ENCODE data around the gene COA8.

Gene COA8

GRCh38 chr14:103574104-103574503 lies 11.3 kb downstream of the COA8 start:
- H3K4me1 ChIP-seq (ENCODE audit: control insufficient read depth in 1 of 2, insufficient read depth in 1 of 2, low read depth in 1 of 2, low read length in 1 of 2) = no peaks in the 10 kb centered on the region
- TF ChIP-seq CTCF (IDR thresholded peaks at IDR 0.05) = no peak

GRCh38 chr14:103574707-103575285 lies 12.0 kb downstream of the COA8 start:
- H3K27ac ChIP-seq = no peak overlapping the region
- no peaks in the 10 kb centered on the region for H3K4me1 ChIP-seq (ENCODE audit: control insufficient read depth in 1 of 2, insufficient read depth in 1 of 2, low read depth in 1 of 2, low read length in 1 of 2)
- H3K36me3 ChIP-seq = peaks cover 61% of the 10 kb centered on the region
- H3K9me3 ChIP-seq = no peaks in the 10 kb centered on the region
- no peaks in the 10 kb centered on the region for H3K27me3 ChIP-seq
- no peak overlapping the region for H3K4me3 ChIP-seq (ENCODE audit: low read depth in 1 of 2, low read length in 1 of 2)
- no peak for TF ChIP-seq CTCF (IDR thresholded peaks at IDR 0.05)

More at GRCh38 chr14:103574104-103574503, 11.3 kb downstream of the COA8 start:
- H3K9me3 ChIP-seq = no peaks in the 10 kb centered on the region
- no peak overlapping the region for H3K27ac ChIP-seq
- peaks cover 54% of the 10 kb centered on the region for H3K36me3 ChIP-seq
- no peak overlapping the region for H3K4me3 ChIP-seq (ENCODE audit: low read depth in 1 of 2, low read length in 1 of 2)
- H3K27me3 ChIP-seq = no peaks in the 10 kb centered on the region

- Histone ChIP-seq H3K36me3 (peaks cover 65% of the 10 kb centered on the region), H3K4me3 (ENCODE audit: low read depth in 1 of 2, low read length in 1 of 2) (no peak overlapping the region), H3K27ac (no peak overlapping the region), H3K9me3 (no peaks in the 10 kb centered on the region), H3K27me3 (no peaks in the 10 kb centered on the region), H3K4me1 (ENCODE audit: control insufficient read depth in 1 of 2, insufficient read depth in 1 of 2, low read depth in 1 of 2, low read length in 1 of 2) (no peaks in the 10 kb centered on the region)
- TF ChIP-seq CTCF (IDR thresholded peaks at IDR 0.05) = no peak
These were observed 13.7 kb downstream of the COA8 start for GRCh38 chr14:103576371-103577024.

GRCh38 chr14:103578401-103579075 lies 15.8 kb downstream of the COA8 start:
- no peaks in the 10 kb centered on the region for H3K27me3 ChIP-seq
- no peaks in the 10 kb centered on the region for H3K9me3 ChIP-seq
- H3K4me3 ChIP-seq (ENCODE audit: low read depth in 1 of 2, low read length in 1 of 2) = no peak overlapping the region
- no peaks in the 10 kb centered on the region for H3K4me1 ChIP-seq (ENCODE audit: control insufficient read depth in 1 of 2, insufficient read depth in 1 of 2, low read depth in 1 of 2, low read length in 1 of 2)
- no peak overlapping the region for H3K27ac ChIP-seq
- peaks cover 62% of the 10 kb centered on the region for H3K36me3 ChIP-seq
- no peak for TF ChIP-seq CTCF (IDR thresholded peaks at IDR 0.05)

- no peak for TF ChIP-seq CTCF (IDR thresholded peaks at IDR 0.05)
- Histone ChIP-seq H3K4me1 (ENCODE audit: control insufficient read depth in 1 of 2, insufficient read depth in 1 of 2, low read depth in 1 of 2, low read length in 1 of 2) (no peaks in the 10 kb centered on the region), H3K27ac (no peak overlapping the region), H3K27me3 (no peaks in the 10 kb centered on the region), H3K4me3 (ENCODE audit: low read depth in 1 of 2, low read length in 1 of 2) (no peak overlapping the region), H3K36me3 (peaks cover 45% of the 10 kb centered on the region), H3K9me3 (no peaks in the 10 kb centered on the region)
These were observed 18.4 kb downstream of the COA8 start for GRCh38 chr14:103581206-103581605.
